NCI-H2081 treated with DMSO at 0.1 percent for 48 hours (cell line): Measurements from ENCODE around the gene IL20RB.

Experiments
- DNase-seq: peaks from one replicate; lab custom pipeline; 2025; lab: John Stamatoyannopoulos, UW

Gene IL20RB

GRCh38 chr3:136957751-136958288 is at the start of gene IL20RB:
Gene IL20RB (plus strand): TSS chr3:136957983. CDS start chr3:136958114, 131 bp downstream.
- no peak for DNase-seq

- DNase-seq = no peak
Observed at GRCh38 chr3:136908297-136908696, 49.5 kb upstream of the IL20RB start.

- DNase-seq = no peak
Observed at GRCh38 chr3:136909187-136909586, 48.6 kb upstream of the IL20RB start.

- no peak for DNase-seq
Observed at GRCh38 chr3:136910697-136911096, 47.1 kb upstream of the IL20RB start.

- no peak for DNase-seq
Observed at GRCh38 chr3:136913168-136913567, 44.6 kb upstream of the IL20RB start.

GRCh38 chr3:136914739-136915138 is 43.0 kb upstream of the IL20RB start:
- DNase-seq = no peak

GRCh38 chr3:136916223-136916622 is 41.6 kb upstream of the IL20RB start:
- DNase-seq = no peak

- no peak for DNase-seq
Observed at GRCh38 chr3:136919799-136920580, 37.8 kb upstream of the IL20RB start.

- no peak for DNase-seq
Observed at GRCh38 chr3:136920904-136921611, 36.7 kb upstream of the IL20RB start.

GRCh38 chr3:136925425-136926190 is 32.2 kb upstream of the IL20RB start:
- DNase-seq = no peak

GRCh38 chr3:136928240-136928639 is 29.5 kb upstream of the IL20RB start:
- no peak for DNase-seq

- no peak for DNase-seq
Observed at GRCh38 chr3:136929977-136930670, 27.7 kb upstream of the IL20RB start.

- no peak for DNase-seq
Observed at GRCh38 chr3:136931606-136932005, 26.2 kb upstream of the IL20RB start.

- DNase-seq = no peak
Observed at GRCh38 chr3:136932523-136932922, 25.3 kb upstream of the IL20RB start.

GRCh38 chr3:136932978-136933772 is 24.6 kb upstream of the IL20RB start:
- no peak for DNase-seq

GRCh38 chr3:136937175-136937574 is 20.6 kb upstream of the IL20RB start:
- DNase-seq = no peak

- no peak for DNase-seq
Observed at GRCh38 chr3:136937851-136938250, 19.9 kb upstream of the IL20RB start.

- no peak for DNase-seq
Observed at GRCh38 chr3:136938334-136938733, 19.4 kb upstream of the IL20RB start.

GRCh38 chr3:136939489-136939888 is 18.3 kb upstream of the IL20RB start:
- DNase-seq = no peak

GRCh38 chr3:136942803-136943202 is 15.0 kb upstream of the IL20RB start:
- no peak for DNase-seq

- no peak for DNase-seq
Observed at GRCh38 chr3:136943436-136943835, 14.3 kb upstream of the IL20RB start.
